ENCODE results near the gene POLD4.

- TF ChIP-seq EZH2phosphoT487 (IDR thresholded peaks at IDR 0.05; ENCODE audit: insufficient read depth, low read depth) (no peak), EZH2 (IDR thresholded peaks at IDR 0.05; ENCODE audit: insufficient read depth, poor library complexity, severe bottlenecking) (no peak)
Observed at GRCh38 chr11:67311051-67311555, 42.2 kb downstream of the POLD4 start.

All from GM23248 (cell line).